NCI-H1694 treated with DMSO at 0.1 percent for 48 hours (cell line): Measurements from ENCODE around the gene ANXA11.
"Not testable (repeated sequence)": the region's sequence is repeated elsewhere in the genome, so short reads cannot be mapped to it uniquely, and the experiment has no call there.

Source experiments
- DNase-seq: peaks from one replicate; lab custom pipeline; 2025; lab: John Stamatoyannopoulos, UW

ANXA11 gene

DNA sequence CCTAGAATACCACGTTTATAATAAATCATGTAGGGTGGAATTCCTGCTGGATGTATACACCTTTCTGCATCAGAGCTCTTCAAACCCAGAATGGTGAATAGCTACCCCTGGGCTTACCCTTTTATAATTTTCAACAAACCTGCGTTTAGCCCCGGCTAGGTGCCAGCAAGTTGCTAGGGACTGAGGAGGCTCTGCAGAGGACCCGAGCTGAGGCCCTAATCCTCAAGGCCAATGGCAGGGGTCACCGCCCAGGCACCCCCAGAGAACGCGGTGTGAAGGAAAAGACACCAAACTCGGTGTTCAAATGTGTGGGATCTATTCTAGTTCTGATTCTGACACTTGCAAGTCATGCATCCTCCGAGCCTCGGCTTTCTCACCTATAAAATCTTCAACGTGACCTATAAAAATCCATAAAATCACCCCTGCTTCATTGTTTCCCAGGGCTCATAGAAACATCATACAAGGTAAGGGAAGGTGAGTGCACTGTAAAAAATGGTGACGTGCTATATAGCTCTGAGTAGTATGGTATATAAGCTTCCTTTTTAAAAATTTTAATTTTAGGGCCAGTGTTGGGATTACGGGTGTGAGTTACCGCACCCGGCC, 2.5 kb upstream of the ANXA11 start:
- no peak for DNase-seq

DNA sequence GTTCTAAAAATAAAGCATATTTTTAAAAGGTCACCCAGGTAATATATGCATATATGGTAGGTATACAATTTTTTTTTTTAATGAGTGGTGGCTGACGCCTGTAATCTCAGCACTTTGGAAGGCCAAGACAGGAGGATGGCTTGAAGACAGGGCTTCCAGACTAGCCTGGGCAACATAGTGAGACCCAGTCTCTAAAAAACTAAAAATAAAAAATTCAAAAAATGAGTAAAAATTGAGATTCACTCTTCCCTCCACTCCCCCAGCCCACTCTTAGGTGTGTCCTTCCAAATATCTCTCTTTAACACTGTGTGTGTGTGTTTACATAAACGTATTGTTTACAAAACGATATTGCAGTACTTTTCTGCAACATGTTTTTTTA, 929 bp upstream of the ANXA11 start:
- DNase-seq, result no peak

DNA sequence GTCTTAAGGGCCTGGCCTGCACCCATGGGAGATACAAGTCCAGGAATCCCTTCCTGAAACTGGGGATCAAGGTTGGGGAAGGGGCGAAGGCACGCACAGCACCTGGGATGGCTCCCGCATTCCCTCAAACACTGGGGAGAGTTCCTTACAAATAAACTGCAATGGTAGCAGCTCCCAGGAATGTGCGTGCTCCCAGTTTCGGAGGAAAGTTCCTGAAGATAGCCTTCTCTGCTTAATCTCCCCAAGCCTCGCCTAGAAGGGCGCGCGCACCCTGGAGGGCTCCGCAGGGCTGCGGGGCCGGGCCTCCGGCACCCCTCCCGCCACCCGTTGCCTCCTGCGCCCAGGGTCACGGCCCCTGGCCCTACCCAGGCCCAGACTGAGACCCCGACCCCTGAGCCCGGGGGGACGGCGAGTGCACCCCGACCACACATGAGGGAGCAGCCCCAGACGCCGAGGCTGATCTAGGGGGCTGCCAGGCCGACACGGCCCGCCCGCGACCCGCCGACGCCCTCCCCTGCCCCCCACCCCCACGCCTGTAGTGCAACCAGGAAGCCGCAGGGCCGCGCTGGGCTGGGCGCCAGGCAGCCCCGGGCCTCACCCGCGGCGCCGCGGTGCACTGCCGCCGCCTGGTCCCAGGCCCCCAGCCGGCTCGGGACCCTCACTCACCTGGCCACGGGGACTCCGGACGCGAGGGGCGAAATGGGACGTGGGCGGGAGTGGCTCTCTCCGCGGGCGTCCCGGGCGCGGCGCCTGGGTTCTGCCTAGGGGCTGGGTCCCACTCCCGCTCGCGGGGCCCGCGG, 460 bp downstream of the ANXA11 start:
- no peak for DNase-seq

DNA sequence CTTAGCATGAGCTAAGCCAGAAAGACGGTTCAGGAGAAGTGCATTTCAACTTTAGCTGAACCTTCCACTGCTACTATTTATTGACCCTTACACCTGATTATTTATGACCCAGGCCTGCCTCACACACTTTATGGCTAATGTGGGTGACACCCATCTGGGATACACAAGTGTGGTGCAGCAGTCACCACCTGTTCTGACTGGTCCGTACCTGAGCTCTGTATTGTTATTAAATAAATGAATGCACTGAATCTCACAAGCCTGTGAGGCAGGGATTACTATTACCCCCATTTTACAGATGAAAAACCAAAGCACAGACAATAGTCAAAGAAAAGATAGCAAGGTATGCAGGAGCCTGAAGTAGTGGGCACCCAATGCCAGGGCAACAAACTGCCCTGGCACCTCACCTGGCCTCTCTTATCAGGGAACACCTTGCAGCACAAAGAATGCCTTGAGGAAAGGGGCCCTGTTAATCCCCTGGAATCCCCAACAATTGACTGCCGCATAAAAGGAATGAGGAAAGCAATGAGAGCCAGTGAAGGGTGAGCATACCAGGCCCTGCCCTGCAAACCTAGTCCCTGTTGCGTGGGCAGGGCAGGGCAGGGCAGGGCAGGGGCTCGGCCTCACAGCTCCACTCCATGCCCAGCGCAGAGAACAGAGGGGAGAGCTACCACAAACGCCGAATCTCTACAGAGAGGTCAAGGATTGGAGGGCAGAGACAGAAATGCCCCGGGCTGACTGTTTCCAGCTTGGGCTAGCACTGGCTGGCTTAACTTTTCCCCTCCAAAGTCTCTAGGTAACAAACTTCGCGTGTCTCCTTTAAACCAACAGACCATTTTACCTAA, 1.3 kb downstream of the ANXA11 start:
- DNase-seq, result no peak

DNA sequence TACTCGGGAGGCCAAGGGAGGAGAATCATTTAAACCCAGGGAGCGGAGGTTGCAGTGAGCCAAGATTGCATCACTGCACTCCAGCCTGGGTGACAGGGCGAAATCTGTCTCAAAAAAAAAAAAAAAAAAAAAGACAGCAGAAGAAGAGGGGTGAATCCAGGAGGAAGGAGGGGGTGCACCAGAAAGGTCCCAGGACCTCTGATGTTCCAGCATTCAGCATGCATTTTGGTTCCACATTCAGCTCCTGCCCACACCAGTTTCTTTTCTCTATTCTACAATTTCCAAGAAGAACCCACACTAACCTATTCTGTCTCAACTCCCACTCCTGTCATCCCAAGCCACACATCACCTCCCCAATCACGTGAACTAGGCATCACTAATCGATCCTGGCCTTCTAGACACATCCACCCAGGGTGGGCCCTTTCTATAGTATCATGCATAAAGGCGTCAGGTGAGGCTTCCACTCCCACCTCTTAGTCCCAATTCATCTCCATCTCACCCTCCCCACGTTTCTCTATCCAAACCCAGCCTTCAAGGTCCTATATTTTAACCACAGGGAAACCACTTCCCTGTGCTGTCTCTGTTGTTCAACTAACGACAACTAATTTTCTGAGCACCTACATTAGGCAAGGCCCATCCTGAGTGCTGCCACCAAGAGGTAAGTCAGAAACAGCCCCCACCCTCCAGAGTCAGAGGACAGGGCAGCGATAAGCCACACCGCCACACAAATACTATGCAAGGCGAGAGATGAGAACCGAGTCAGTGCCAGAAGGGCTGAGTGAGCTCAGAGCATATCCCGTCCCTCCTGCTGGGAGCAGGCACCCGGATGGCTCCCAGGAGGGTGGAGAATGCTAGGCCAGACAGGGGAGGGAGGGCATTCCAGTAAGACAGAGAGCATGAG, 2.2 kb downstream of the ANXA11 start:
- DNase-seq, result peak; percentile 41

DNA sequence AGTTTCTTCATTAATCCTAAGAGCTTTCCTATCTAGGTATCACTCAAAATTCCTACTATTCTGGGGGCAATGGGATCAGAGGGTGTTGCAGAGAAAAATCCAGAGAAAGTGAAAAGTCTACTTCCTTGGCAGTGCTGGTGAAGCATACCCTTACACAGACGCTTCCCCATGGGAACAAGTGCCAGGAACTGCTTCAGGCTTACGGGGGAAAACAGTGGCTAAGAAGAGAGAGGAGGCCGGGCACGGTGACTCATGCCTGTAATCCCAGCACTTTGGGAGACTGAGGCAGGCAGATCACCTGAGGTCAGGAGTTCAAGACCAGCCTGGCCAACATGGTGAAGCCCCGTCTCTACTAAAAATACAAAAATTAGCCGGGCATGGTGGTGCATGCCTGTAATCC, 2.8 kb downstream of the ANXA11 start:
- DNase-seq, result not testable (repeated sequence)

DNA sequence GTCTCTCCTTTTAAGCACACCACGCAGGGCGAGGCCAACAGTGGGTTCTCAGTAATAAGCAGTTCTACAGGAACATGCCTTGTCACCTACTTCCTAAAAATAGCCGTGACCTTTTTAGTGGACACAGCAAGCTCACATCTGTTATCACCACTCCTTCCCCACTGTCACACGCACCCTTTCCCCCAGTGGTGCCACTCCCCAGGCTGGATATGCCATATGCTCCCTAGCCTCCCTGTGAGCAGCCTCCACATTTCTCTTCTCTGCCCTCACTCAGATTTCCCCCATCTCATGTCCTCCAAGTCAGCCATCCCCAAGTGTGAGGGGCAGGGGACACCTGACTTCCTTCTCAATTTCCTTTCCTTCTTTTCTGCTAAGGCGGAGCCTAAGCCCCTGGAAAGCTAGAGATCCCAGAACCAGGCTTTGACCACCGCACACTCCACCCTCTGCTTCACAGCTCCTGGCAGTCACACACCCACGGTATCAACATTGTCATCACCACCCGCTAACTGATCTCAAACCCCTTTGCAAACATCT, 3.7 kb downstream of the ANXA11 start:
- DNase-seq, result no peak

DNA sequence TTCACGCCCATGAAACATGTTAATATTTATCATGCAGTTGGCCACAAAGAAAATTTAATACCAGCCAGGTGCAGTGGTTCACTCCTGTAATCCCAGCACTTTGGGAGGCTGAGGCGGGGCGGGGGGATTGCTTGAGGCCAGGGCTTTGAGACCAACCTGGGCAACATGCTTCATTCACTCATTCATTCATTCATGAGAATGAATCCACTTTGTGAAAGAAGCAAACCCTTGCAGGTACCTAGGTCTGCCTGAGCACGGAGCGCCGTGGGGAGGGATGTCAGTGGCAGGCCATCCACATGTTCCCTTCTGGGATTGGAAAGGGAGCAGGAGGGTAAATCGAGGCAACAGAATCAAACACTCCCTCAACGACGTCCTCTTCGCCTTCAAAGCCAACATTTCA, 4.7 kb downstream of the ANXA11 start:
- DNase-seq, result no peak

DNA sequence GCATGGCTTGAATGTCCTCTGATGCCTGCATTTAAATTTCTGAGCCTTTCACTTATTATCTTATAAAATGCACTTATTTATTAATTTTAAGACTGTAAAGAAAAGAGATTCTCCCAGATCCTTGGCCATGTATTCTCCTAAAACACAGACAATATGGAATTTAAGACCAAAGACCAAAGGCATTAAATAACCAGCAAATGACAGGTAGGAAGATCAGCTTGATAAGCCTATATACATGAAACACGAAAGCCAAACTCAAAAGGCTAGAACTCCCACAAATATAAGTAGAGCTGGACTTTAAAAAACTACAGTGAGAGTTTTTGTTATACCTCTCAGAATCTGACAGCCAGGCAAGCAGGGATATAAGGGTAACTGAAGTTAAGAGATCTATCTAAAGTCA, 5.1 kb downstream of the ANXA11 start:
- DNase-seq, result no peak

DNA sequence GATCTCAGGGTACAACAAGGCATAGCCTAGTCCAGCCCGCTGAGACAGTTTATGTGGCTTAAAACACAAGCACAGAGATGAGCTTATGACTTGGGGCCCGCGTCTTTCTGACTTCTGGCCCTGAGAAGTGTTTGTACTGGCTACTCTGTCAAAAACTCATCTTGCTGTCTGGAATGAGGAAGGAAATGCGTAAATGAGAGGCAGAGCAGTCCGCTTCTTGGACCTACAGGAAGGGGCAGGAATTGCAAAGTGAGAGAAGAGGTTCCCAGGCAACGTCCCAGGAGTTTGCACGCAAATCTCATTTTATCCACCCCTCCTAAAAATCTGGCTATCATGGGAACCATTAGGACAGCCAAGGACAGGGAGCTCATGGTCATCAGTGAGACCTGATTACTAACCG, 5.5 kb downstream of the ANXA11 start:
- DNase-seq, result peak; percentile 2

DNA sequence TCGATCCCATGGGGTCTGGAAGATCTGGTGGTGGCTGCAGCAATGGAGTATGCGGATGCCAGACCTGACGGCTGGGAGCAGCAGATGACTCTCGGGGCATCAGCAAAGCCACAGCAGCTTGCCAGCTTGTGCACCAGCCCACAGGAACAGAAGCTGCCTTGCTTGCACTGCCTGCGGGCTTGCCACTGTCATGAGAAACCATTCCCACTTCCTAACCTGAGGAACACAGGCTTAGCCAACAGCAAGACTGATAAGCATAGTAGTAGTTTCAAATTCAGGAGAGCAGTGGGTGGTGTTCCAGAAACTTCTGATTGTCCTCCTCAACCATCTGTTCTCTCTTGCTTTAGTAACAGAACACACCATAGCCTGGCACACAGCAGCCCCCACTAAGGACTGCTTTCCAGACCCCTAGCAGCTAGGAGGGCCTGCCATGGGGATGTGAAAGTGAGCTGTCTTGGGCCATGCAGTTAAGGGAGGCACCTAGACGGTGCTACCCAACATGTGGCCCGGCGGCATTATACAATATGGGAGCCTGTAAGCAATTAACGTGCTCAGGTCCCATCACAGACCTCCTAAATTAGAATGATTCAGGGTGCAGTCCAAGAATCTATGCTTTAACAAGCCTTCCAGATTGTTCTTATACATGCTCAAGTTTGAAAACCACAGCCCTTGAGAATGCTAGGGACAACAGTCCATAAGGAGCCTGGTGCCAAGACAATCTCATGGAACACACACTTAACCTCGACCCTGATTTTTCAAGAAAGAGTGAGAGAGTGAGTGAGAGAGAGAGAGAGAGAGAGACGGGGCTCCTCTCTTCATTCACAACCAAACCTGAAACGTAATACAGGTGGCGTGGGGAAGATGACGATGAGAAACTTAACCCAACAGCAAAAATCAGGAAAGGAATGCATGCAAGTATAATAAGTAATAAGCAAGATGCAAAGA, 7.1 kb downstream of the ANXA11 start:
- DNase-seq, result peak; percentile 38

DNA sequence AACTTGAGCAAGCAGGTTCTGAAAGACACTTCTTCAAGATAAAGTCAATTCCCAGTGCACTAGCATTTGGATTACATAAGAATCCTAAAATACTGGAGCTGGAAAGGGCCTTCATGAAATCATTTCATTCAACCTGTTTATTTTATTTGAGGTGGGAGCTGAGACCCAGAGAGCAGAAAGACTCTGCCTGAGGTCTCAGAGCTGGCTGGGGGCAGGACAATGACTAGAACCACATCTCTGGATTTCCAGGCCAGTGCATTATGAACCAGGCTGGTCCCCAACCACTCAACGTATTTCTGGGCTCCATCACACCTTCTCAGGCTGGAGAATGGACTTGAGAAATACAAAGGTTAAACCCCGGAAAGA, 8.4 kb downstream of the ANXA11 start:
- no peak for DNase-seq

DNA sequence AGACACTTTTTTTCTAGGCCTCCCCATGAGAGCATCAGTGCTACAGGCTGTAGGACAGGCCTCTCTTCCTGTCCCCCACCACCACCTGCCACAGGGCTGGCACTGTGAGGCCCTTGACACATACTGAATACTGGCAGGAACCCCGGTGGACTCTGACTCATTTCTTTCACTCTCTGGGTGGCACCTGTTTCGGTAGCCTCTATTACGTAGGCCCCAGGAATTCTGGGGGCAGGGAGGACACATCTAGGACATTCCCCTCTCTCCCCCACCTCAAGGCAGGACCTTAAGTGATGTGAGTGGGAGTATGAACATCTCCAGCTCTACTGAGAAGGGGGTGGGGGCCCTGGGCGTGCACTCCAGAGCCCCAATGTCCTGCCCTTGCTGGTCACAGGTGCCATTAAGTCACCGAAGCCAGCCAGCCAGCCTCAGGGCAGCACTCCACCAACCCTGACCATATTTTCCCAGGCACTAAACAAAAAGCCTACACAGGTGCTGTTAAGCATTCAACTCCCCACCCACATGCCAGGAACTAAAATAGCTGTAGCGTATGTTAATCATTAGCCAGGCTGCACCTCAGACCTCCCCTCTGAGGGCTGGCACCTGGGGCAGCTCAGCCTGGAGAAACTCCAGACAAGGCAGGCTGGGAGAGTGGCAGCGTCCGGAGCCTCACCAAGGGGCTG, 8.9 kb downstream of the ANXA11 start:
- DNase-seq, result no peak

DNA sequence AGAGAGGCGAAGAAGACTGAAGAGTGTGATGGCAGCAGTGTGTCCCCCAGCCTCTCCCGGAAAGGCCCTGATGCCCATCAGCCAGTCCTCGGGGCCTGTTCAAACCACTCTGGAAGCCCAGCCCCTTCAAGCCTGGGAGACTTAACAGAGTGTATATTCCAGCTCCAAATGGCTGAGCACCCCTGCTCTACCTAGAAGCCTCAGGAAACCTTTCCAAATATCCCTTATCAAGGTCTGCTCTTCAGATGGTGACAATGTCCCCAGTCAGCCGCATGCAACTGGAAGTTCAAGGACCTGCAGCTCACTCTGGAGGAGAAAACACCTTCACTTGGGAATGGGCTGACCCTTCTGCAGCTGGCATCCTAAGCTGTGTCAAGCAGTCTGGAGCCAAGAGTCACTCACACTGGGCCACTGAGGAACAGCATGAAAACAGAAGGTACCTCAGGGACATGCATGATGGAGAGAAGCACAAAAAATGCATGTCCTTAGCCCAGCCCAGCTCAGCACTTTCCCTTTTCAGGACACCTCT, 10.2 kb downstream of the ANXA11 start:
- no peak for DNase-seq

DNA sequence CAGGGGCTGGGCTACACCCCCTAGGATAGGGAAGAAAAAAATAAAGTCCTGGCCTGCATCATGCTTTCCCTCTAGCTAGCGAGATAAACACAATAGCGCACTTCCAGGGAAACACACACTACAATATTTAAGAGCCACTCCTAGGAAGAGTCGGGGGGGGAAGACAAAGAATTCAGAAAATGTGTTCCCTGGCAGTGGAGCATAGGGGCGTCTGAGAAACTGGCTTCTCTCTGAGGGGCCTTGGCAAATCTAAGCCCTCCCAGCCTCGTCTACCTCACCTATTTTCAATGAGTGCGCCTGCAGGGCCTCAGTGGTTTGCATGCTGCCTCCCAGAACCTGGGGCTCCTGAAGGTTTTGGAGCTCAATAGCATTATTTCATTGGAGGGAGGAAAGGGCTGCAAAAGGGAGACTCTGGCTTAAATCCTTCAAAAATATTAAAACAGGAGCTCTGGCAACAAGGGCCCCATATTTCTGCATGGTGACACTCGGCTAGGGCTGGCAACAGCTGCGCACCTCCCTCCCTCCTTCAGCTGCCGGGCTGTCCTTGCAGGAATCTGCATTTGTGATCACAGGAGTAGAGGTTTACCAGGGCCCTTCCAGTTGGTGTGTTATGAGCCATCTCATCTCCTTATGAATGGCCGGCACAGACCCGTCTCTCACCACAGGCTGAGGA, 10.8 kb downstream of the ANXA11 start:
- DNase-seq, result no peak

DNA sequence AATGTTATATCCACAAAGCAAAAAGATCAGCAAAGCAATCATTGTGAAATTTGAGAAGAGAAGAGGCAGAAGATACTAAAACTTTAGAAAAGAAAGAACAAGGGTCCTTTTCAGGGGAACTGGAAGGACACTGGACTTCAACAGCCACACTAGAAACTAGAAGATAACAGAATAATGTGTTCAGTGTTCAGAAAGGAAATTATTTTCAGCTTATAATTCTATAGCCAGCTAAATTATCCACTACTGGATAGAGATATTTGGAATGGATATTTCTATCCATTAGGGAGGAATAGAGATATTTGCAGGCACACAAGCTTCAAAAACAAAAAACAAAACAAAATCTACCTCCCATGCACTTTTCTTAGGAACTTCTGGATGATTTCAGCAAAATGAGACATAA, 12.8 kb downstream of the ANXA11 start:
- DNase-seq, result no peak

DNA sequence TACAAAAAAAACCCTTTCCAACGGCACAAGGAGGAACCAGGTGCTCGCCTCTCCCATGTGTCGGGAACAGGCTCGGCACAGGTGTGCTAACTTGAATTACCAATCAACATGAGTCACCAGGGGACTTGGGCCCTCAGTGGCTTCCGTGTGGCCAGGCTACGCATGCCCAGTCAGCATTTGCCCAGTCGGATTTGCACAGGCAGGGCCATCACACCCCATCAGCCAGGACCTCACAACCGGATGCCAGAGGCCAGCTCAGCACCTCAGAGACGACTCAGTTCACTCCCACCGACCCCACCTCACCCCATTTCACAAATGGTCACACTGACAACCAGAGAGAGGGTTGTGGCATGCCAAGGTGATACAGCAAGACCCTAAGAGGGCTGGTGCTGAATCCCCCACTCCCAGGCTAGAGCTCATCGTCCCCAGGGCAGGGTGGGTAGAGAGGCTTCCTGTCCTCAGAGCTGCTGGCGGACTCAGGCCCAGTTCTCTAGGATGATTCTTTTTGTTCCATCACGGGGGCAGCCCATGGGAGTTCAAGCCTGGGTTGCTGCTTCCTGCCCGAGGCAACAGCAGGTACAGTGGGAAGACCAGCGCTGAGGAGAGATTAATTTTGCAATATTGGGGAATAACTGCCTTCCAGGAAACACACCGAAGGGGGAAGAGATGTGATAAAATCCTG, 13.6 kb downstream of the ANXA11 start:
- no peak for DNase-seq

DNA sequence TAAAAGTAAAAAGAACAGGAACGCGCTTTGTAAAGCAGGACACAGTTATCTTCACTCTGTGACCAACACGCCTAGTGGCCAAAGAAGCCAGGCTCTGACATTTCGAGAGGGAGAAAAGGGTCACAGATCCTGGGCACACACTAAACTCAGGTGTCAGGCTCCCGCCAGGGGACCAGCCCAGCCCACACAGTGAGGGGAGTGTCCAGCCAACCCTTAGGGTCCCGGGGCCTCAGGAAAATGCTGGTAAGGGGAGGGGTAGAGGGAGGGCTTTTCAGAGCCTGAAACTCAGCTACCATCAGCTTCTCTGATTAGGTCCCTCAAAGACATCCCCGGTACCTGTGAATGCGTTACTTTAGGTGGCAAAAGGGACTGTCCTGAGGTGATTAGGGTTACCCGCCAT, 16.6 kb downstream of the ANXA11 start:
- no peak for DNase-seq
